GM13976 (cell line): ENCODE results near the gene MAML2.

Experiments
- DNase-seq: peaks from one replicate; pipeline ENCODE4 v3.0.0; 2012; ENCODE audit warnings: low spot score
- in situ Hi-C: fragments of 300-500 bp; cut with MboI; formaldehyde crosslinking; loops from one replicate; pipeline ENCODE4 v1.12.0; 2022; ENCODE audit warnings: low sequenced_read_pairs, mixed read lengths, inconsistent platforms; ENCODE audit not compliant: unreplicated experiment
- TF ChIP-seq, protein P1 (sequence below): IDR thresholded peaks from 2 replicates; pipeline ENCODE4 v1.5.1; 2012; ENCODE audit warnings: borderline replicate concordance, mild to moderate bottlenecking; ENCODE audit not compliant: insufficient read depth; ENCODE audit errors: extremely low read depth, missing control alignments, control extremely low read depth

MAML2 gene

DNA sequence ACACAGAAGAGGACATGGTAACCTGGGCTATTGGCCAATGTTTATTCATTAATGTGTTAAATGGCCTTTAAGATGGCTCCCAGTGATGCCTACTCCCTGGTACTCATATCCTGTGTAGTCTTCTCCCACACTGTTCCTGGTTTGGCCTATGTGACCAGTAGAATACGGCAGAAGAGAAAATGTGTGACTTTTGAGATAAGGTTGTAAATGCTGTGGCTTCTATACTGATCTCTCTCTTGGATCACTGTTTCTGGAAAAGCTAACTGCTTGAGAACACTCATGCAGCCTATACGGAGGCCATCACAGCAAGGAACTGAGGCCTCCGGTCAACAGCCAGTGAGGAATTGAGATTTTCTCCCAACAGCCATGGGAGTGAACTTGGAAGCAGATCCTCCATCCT is 24.1 kb downstream of the MAML2 start:
- TF ChIP-seq, protein P1, sequence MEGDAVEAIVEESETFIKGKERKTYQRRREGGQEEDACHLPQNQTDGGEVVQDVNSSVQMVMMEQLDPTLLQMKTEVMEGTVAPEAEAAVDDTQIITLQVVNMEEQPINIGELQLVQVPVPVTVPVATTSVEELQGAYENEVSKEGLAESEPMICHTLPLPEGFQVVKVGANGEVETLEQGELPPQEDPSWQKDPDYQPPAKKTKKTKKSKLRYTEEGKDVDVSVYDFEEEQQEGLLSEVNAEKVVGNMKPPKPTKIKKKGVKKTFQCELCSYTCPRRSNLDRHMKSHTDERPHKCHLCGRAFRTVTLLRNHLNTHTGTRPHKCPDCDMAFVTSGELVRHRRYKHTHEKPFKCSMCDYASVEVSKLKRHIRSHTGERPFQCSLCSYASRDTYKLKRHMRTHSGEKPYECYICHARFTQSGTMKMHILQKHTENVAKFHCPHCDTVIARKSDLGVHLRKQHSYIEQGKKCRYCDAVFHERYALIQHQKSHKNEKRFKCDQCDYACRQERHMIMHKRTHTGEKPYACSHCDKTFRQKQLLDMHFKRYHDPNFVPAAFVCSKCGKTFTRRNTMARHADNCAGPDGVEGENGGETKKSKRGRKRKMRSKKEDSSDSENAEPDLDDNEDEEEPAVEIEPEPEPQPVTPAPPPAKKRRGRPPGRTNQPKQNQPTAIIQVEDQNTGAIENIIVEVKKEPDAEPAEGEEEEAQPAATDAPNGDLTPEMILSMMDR = no peak
- DNase-seq = no peak
- in situ Hi-C loops = no loop called here

DNA sequence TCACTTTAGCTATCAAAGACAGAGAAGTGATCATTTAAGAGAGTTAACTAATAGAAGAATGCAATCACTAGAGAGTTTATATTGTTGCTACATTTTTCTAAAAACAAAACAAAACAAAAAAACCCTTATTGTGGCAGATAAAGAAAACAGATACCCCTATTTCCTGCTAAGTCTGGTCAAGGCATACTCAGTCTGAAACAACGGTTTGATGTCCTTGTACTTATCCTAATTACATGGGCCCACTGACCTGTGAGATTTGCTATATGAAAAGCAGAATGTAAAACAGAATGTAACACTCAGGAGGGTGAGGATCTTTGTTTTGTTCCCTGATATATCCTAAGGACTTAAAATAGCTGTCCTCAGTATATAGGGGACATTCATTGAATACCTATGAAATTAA is 24.6 kb downstream of the MAML2 start:
- no peak for DNase-seq
- TF ChIP-seq, protein P1 = no peak
- in situ Hi-C loops = no loop called here

DNA sequence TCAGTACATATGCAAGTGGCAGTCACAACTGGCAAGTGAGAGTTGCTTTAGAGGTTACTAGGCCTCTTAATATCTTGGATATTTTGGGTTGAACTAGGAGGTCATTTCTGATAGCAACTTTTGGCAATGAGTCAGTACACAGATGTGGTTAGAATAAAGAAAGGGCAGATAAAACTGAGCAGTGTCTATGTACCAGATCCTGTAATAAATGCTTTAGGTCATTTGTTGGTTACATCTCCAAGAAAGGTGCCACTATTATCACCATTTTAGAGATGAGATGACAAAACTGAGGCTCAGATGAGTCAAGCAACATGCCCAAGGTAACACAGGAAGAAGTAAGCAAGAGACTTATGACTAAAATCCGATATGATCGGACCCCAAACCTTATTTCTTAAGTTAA is 25.0 kb downstream of the MAML2 start:
- DNase-seq = no peak

DNA sequence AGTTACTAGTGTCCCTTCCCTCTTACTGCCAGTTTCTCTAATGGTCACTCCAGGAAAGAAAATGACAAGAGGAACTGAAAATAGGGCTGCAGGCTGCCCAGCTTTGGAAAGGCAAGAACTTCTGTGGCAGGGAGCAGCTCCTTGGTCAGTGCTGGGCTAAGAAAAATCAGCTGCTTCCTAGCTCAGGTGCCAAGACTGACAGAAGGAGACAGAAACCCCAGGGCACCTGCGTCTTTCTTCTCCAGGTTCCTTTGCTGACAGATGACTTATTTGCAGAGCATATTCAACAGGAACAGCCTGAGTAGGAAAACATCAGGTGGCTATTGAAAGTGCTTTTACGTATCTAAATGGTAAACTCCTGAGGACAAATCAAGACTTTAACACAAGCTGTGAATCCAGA is 25.4 kb downstream of the MAML2 start:
- TF ChIP-seq, protein P1 = no peak
- in situ Hi-C loops = no loop called here
- no peak for DNase-seq

More for the DNA sequence above, 25.0 kb downstream of the MAML2 start:
- in situ Hi-C loops = no loop called here
- TF ChIP-seq, protein P1 = no peak

DNA sequence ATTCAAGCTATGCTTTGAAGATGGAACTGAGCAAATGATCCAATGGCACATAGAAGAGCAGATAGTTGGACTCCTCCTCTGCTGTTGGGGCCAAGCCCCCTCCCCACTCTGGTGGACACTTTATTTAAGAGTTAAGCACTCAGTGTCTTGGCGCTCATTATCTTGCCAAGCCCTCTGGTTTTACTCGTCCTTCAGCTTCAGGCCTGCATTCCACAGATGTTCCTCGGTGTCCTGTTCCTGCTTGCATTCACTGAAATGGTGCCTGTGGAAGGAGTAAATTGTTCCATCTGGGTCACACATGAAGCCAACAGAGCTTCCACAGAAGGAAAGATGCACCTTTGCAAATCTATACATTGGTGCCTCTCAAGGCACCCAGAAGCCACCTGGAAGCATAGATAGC is 26.1 kb downstream of the MAML2 start:
- no peak for DNase-seq
- TF ChIP-seq, protein P1 = no peak
- in situ Hi-C loops = no loop called here

DNA sequence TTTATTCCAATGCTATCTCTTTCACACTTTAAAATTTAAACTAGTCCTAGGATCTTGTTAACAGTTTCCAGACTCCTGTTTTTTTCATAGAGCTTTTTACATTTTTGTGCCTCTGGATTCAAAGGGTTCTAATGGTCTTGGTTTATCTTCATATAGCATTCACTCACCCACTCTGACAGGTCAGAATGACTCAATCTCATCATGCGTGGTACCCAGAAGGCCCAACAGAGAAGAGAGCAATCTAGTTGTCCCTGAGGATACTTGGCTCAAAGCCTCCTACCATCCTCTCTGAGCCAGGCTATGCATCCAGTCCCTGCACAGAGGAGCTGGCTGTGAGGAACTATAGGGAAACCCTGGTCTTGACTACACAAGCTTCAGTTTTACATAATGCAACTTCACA is 27.5 kb downstream of the MAML2 start:
- no peak for DNase-seq
- TF ChIP-seq, protein P1 = no peak
- in situ Hi-C loops = no loop called here
